ENCODE results near the gene FXYD5.
"Not testable (repeated sequence)": the region's sequence is repeated elsewhere in the genome, so short reads cannot be mapped to it uniquely, and the experiment has no call there.

Gene FXYD5

GRCh38 chr19:35151273-35152065 is 3.1 kb upstream of the FXYD5 start:
- no peaks in the 10 kb centered on the region for H3F3A ChIP-seq (ENCODE audit: low read depth)
- TF ChIP-seq EZH2phosphoT487 (IDR thresholded peaks at IDR 0.05; ENCODE audit: borderline replicate concordance) = no peak
- no peak for TF ChIP-seq CTCF (conservative IDR thresholded peaks at IDR 0.05; ENCODE audit: low read length)

GRCh38 chr19:35153129-35153522 is 1.4 kb upstream of the FXYD5 start:
- not testable (repeated sequence) for H3K4me3 ChIP-seq (ENCODE audit: low read length, poor library complexity, severe bottlenecking); H3K9ac ChIP-seq (ENCODE audit: low read depth, low read length, poor library complexity, severe bottlenecking); H2AFZ ChIP-seq (ENCODE audit: low read length); H3F3A ChIP-seq (ENCODE audit: low read depth); H3K27me3 ChIP-seq (ENCODE audit: insufficient read depth, low read length, poor library complexity, severe bottlenecking); H3K9me2 ChIP-seq (replicated peaks; ENCODE audit: low read depth, low read length); H3K9me3 ChIP-seq (ENCODE audit: insufficient read depth, low read depth, low read length)
- H3K4me2 ChIP-seq (ENCODE audit: low read depth, low read length, poor library complexity, severe bottlenecking) = peak overlapping the region; percentile 100
- peaks cover 36% of the 10 kb centered on the region for H3K79me2 ChIP-seq (ENCODE audit: insufficient read depth, low read length)
- peaks cover 13% of the 10 kb centered on the region; the same call in 1 of the 2 replicates for H3K36me3 ChIP-seq (ENCODE audit: insufficient read depth, low read length)
- peaks cover 33% of the 10 kb centered on the region for H4K20me1 ChIP-seq (ENCODE audit: insufficient read depth, low read length, poor library complexity, severe bottlenecking)
- peaks cover 31% of the 10 kb centered on the region for H3K4me1 ChIP-seq (ENCODE audit: insufficient read depth, low read length, poor library complexity, severe bottlenecking)

More at GRCh38 chr19:35151273-35152065, 3.1 kb upstream of the FXYD5 start:
- H3K79me2 ChIP-seq (ENCODE audit: insufficient read depth, low read length) = peaks cover 19% of the 10 kb centered on the region
- no peak overlapping the region for H3K9ac ChIP-seq (ENCODE audit: low read depth, low read length, poor library complexity, severe bottlenecking)
- peaks cover 25% of the 10 kb centered on the region for H3K4me1 ChIP-seq (ENCODE audit: insufficient read depth, low read length, poor library complexity, severe bottlenecking)
- H3K9me2 ChIP-seq (replicated peaks; ENCODE audit: low read depth, low read length) = no peaks in the 10 kb centered on the region
- H3K36me3 ChIP-seq (ENCODE audit: insufficient read depth, low read length) = no peaks in the 10 kb centered on the region
- H3K4me3 ChIP-seq (ENCODE audit: low read length, poor library complexity, severe bottlenecking) = no peak overlapping the region
- peaks cover 18% of the 10 kb centered on the region for H4K20me1 ChIP-seq (ENCODE audit: insufficient read depth, low read length, poor library complexity, severe bottlenecking)
- no peak overlapping the region for H3K4me2 ChIP-seq (ENCODE audit: low read depth, low read length, poor library complexity, severe bottlenecking)
- H3K27me3 ChIP-seq (ENCODE audit: insufficient read depth, low read length, poor library complexity, severe bottlenecking) = no peaks in the 10 kb centered on the region
- H2AFZ ChIP-seq (ENCODE audit: low read length) = no peak overlapping the region
- H3K9me3 ChIP-seq (ENCODE audit: insufficient read depth, low read depth, low read length) = no peaks in the 10 kb centered on the region

GRCh38 chr19:35153701-35154524 is 622 bp upstream of the FXYD5 start:
- peak; percentile 63 for TF ChIP-seq CTCF (conservative IDR thresholded peaks at IDR 0.05; ENCODE audit: low read length)
- TF ChIP-seq EZH2phosphoT487 (IDR thresholded peaks at IDR 0.05; ENCODE audit: borderline replicate concordance) = no peak
- H3K4me3 ChIP-seq (ENCODE audit: low read length, poor library complexity, severe bottlenecking) = peak overlapping the region; percentile 87
- no peaks in the 10 kb centered on the region for H3F3A ChIP-seq (ENCODE audit: low read depth)
- H3K27me3 ChIP-seq (ENCODE audit: insufficient read depth, low read length, poor library complexity, severe bottlenecking) = no peaks in the 10 kb centered on the region
- no peaks in the 10 kb centered on the region for H3K9me3 ChIP-seq (ENCODE audit: insufficient read depth, low read depth, low read length)
- peaks cover 21% of the 10 kb centered on the region; the same call in 1 of the 2 replicates for H3K36me3 ChIP-seq (ENCODE audit: insufficient read depth, low read length)
- peaks cover 34% of the 10 kb centered on the region for H4K20me1 ChIP-seq (ENCODE audit: insufficient read depth, low read length, poor library complexity, severe bottlenecking)
- H2AFZ ChIP-seq (ENCODE audit: low read length) = peak overlapping the region; percentile 90
- peak overlapping the region; percentile 91 for H3K9ac ChIP-seq (ENCODE audit: low read depth, low read length, poor library complexity, severe bottlenecking)
- peaks cover 40% of the 10 kb centered on the region for H3K79me2 ChIP-seq (ENCODE audit: insufficient read depth, low read length)
- H3K9me2 ChIP-seq (replicated peaks; ENCODE audit: low read depth, low read length) = no peaks in the 10 kb centered on the region
- H3K4me1 ChIP-seq (ENCODE audit: insufficient read depth, low read length, poor library complexity, severe bottlenecking) = peaks cover 31% of the 10 kb centered on the region
- H3K4me2 ChIP-seq (ENCODE audit: low read depth, low read length, poor library complexity, severe bottlenecking) = peak overlapping the region; percentile 100

Measured in Loucy (cell line).